ENCODE measurements around the gene MYL12A. TPM values are rescaled to one million over a fixed set of nuclear protein-coding genes. Genes with fewer than 3 reads are reported as not detected.
"Not testable (repeated sequence)": the region's sequence is repeated elsewhere in the genome, so short reads cannot be mapped to it uniquely, and the experiment has no call there.

MYL12A gene
- total and polyA plus RNA-seq, 2 of the 8 experiments (the other 6 are each of a cell fraction or from before 2014, with no cell fraction given): 188 to 247 TPM

DNA sequence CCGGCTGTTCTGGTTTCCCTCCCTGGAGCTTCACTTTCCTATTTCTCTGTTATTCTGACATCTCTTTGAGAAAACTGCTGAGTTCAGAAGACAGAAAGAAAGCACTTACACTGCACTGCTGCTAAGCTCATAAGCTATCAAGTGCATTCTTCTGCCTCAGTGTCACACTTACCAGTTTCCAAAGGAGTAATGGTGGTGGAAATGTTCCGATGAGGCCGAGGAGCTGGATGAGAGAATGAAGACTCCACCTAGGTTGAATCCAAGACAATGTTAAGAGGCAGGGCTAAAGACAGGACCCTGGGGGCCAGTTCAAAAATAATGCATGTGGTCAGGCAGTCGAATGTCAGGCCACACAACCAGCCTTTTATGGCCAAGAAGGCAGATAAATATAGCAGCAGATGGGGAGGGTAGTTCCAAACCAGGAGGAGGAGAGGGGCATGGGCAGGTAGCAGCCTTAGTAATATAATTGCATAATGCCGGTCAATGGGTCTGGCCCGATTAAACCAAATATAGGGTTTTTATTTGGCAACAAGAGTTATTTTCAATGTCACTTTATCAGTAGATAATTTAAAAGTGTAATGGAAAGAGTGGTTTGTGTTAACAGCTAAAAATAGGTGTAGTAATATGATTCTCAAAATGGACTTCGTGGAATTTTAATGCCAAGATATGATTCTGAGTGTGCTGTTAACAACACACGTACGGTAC is 27.8 kb upstream of the MYL12A start, which contains the start of gene MYOM1 (continued):
- TF ChIP-seq SIRT6 (IDR thresholded peaks at IDR 0.05; ENCODE audit: low read length) (no peak), TAF1 (IDR thresholded peaks at IDR 0.05; ENCODE audit: low read depth, low read length) (no peak), ZNF274 (IDR thresholded peaks at IDR 0.05; ENCODE audit: borderline replicate concordance, extremely low read depth, low read length) (no peak), GABPA (IDR thresholded peaks at IDR 0.05; ENCODE audit: borderline replicate concordance, insufficient read depth, low read length) (no peak), CEBPB (IDR thresholded peaks at IDR 0.05; ENCODE audit: low read depth, low read length) (no peak), SP1 (IDR thresholded peaks at IDR 0.05; ENCODE audit: low read depth, low read length) (no peak)

- CTCF ChIA-PET (ENCODE audit: partially characterized antibody): interaction anchor here (0.6 to 1.6 kb wide), 6 partner anchors 25 to 297 kb away, joined by 3 to 4 read pairs (median 3); no protein-coding TSS in a partner anchor
Observed at GRCh38 chr18:3220868-3221267, 26.7 kb upstream of the MYL12A start.

More at GRCh38 chr18:3220868-3221267, 26.7 kb upstream of the MYL12A start:
- H2BK5ac ChIP-seq (ENCODE audit: low read depth, low read length); H3K9ac ChIP-seq (replicated peaks in 1 of 4; ENCODE audit: extremely low read depth in 1 of 4, low read depth in 3 of 4, low read length in 3 of 4); H3K79me2 ChIP-seq (ENCODE audit: control insufficient read depth in 1 of 2, insufficient read depth in 2 of 2, low read length in 2 of 2); H3K18ac ChIP-seq (ENCODE audit: extremely low read depth, low read length); H2BK120ac ChIP-seq (replicated peaks; ENCODE audit: low read depth, low read length); H3K79me1 ChIP-seq (ENCODE audit: low read depth, low read length); DNase-seq (ENCODE audit: low read depth in 1 of 2, low spot score in 2 of 2); H4K8ac ChIP-seq (ENCODE audit: extremely low read depth, insufficient read depth, low read length); H3K4me1 ChIP-seq (replicated peaks in 1 of 4; ENCODE audit: control insufficient read depth in 3 of 4, insufficient read depth in 4 of 4, low read length in 3 of 4); H2BK20ac ChIP-seq (ENCODE audit: low read length); H4K5ac ChIP-seq (ENCODE audit: insufficient read length, low read depth, low read length); H2AK5ac ChIP-seq (ENCODE audit: low read depth, low read length); H3K27me3 ChIP-seq (replicated peaks in 1 of 4; ENCODE audit: control insufficient read depth in 3 of 4, extremely low read depth in 1 of 4, insufficient read depth in 3 of 4, low read length in 3 of 4); FAIRE-seq; H3K23me2 ChIP-seq (ENCODE audit: low read depth, low read length); H3K14ac ChIP-seq (ENCODE audit: insufficient read length); H2BK15ac ChIP-seq (ENCODE audit: low read length); H3K4ac ChIP-seq (replicated peaks; ENCODE audit: insufficient read length, low read depth, low read length); H3K36me3 ChIP-seq (ENCODE audit: control insufficient read depth in 2 of 4, insufficient read depth in 4 of 4, low read length in 3 of 4); H2AFZ ChIP-seq (ENCODE audit: low read length); H3K56ac ChIP-seq (replicated peaks; ENCODE audit: insufficient read length, low read depth, low read length); H3K4me2 ChIP-seq (ENCODE audit: insufficient read depth in 1 of 2, low read depth in 2 of 2, low read length in 2 of 2); H4K91ac ChIP-seq (replicated peaks; ENCODE audit: insufficient read length, low read length); H2BK12ac ChIP-seq (ENCODE audit: low read depth, low read length); H3K27ac ChIP-seq (ENCODE audit: low read depth, low read length); H3K23ac ChIP-seq (ENCODE audit: insufficient read length); H3K4me3 ChIP-seq (ENCODE audit: extremely low read depth in 1 of 4, insufficient read depth in 2 of 4, low read depth in 3 of 4, low read length in 4 of 4); H3K9me3 ChIP-seq (ENCODE audit: insufficient read depth in 2 of 2, low read depth in 1 of 2, low read length in 1 of 2); H4K20me1 ChIP-seq (replicated peaks in 1 of 2; ENCODE audit: control insufficient read depth in 1 of 2, insufficient read depth in 2 of 2, low read length in 2 of 2): not testable (repeated sequence)
- POLR2A ChIA-PET (ENCODE audit: partially characterized antibody): interaction anchor here (0.6 to 1.3 kb wide), 3 partner anchors 9 to 142 kb away, joined by 3 to 5 read pairs (median 4); no protein-coding TSS in a partner anchor
- 96% methylated on average over 4 of the region's 4 CpGs; no CpG with 5 or more reads in 1 of the 2 experiments for WGBS, 2 experiments (ENCODE audit: extremely low coverage in 1 of 2, insufficient coverage in 1 of 2, insufficient read length in 1 of 2, insufficient replicate concordance in 2 of 2, low coverage in 1 of 2, low lambda C conversion rate in 2 of 2, missing lambda C conversion rate in 1 of 2)
